Neural cell (in vitro differentiated cells): ENCODE measurements around the gene DNM2. TPM values are rescaled to one million over a fixed set of nuclear protein-coding genes. Genes with fewer than 3 reads are reported as not detected.

Source experiments
- H2AFZ ChIP-seq: fragments of 200-600, 300-800 bp; sonication (generic), shearing (Covaris generic); 2 replicates; pipeline ENCODE4 v1.6.0; 2014; ENCODE audit warnings: low read depth, mild to moderate bottlenecking, antibody characterized with exemption, low read length, moderate library complexity
- H3F3A ChIP-seq: fragments of 200-600 bp; shearing (Covaris generic); 2 replicates; pipeline ENCODE4 v1.6.1; 2016; ENCODE audit warnings: mild to moderate bottlenecking, moderate library complexity, mixed read lengths, antibody characterized with exemption, low read length; ENCODE audit not compliant: insufficient read depth, poor library complexity, severe bottlenecking
- H3K27ac ChIP-seq: fragments of 200-600, 300-800 bp; sonication (generic), shearing (Covaris generic); 2 replicates; pipeline ENCODE4 v1.5.1; 2014; ENCODE audit warnings: mild to moderate bottlenecking, low read length, moderate library complexity
- H3K27me3 ChIP-seq: fragments of 300-800, 200-600 bp; sonication (generic), shearing (Covaris generic); 2 replicates; pipeline ENCODE4 v1.6.0; 2014; ENCODE audit warnings: mild to moderate bottlenecking, low read depth, low read length, moderate library complexity; ENCODE audit not compliant: insufficient read depth
- H3K36me3 ChIP-seq: fragments of 300-800, 200-600 bp; sonication (generic), shearing (Covaris generic); 2 replicates; pipeline ENCODE4 v1.5.1; 2014; ENCODE audit warnings: mild to moderate bottlenecking, antibody characterized with exemption, low read length, moderate library complexity; ENCODE audit not compliant: insufficient read depth
- H3K4me2 ChIP-seq: fragments of 300-800, 200-600 bp; sonication (generic), shearing (Covaris generic); 2 replicates; pipeline ENCODE4 v1.6.0; 2014; ENCODE audit warnings: mild to moderate bottlenecking, low read length
- H3K4me3 ChIP-seq: fragments of 300-800, 200-600 bp; sonication (generic), shearing (Covaris generic); 2 replicates; pipeline ENCODE4 v1.5.1; 2014; ENCODE audit warnings: mild to moderate bottlenecking, low read length, moderate library complexity
- H3K79me2 ChIP-seq: fragments of 200-600 bp; shearing (Covaris generic); replicated peaks from 2 replicates; pipeline ENCODE4 v1.6.0; 2014; ENCODE audit warnings: mild to moderate bottlenecking, low read length, moderate library complexity; ENCODE audit not compliant: insufficient read depth
- H3K9ac ChIP-seq: fragments of 300-800, 200-600 bp; sonication (generic), shearing (Covaris generic); 2 replicates; pipeline ENCODE4 v1.6.1; 2016; ENCODE audit warnings: mild to moderate bottlenecking, low read length, mixed read lengths
- H3K9me2 ChIP-seq: fragments of 200-600 bp; shearing (Covaris generic); 2 replicates; pipeline ENCODE4 v1.6.1; 2016; ENCODE audit warnings: mild to moderate bottlenecking, low read length, mixed read lengths; ENCODE audit not compliant: insufficient read depth
- H3K9me3 ChIP-seq: fragments of 200-600, 300-800 bp; sonication (generic), shearing (Covaris generic); 2 replicates; pipeline ENCODE4 v1.6.1; 2016; ENCODE audit warnings: mild to moderate bottlenecking, mixed run types, low read length, moderate library complexity, mixed read lengths
- H4K20me1 ChIP-seq: fragments of 200-600 bp; shearing (Covaris generic); 2 replicates; pipeline ENCODE4 v1.6.1; 2016; ENCODE audit warnings: mild to moderate bottlenecking, mixed run types; ENCODE audit not compliant: insufficient read depth
- EP300 ChIP-seq: fragments of 450-650 bp; conservative IDR thresholded peaks from 2 replicates; pipeline ENCODE4 v1.6.1; 2014; ENCODE audit warnings: antibody characterized with exemption, mild to moderate bottlenecking, moderate library complexity; ENCODE audit not compliant: poor library complexity, severe bottlenecking
- EZH2 ChIP-seq: fragments of 200-600, 300-800 bp; shearing (Covaris generic), sonication (generic); IDR thresholded peaks from 2 replicates; pipeline ENCODE4 v1.6.1; 2014; ENCODE audit warnings: antibody characterized with exemption, low read length, borderline replicate concordance, mild to moderate bottlenecking; ENCODE audit not compliant: insufficient read depth, poor library complexity, severe bottlenecking
- MXI1 ChIP-seq: fragments of 450-650 bp; conservative IDR thresholded peaks from 2 replicates; pipeline ENCODE4 v1.6.1; 2014; ENCODE audit warnings: antibody characterized with exemption, mild to moderate bottlenecking; ENCODE audit not compliant: poor library complexity, severe bottlenecking
- POLR2AphosphoS5 ChIP-seq: IDR thresholded peaks from 2 replicates; pipeline ENCODE4 v1.6.1; 2012
- RAD21 ChIP-seq: fragments of 450-650 bp; conservative IDR thresholded peaks from 2 replicates; pipeline ENCODE4 v1.6.1; 2014; ENCODE audit warnings: antibody characterized with exemption, mild to moderate bottlenecking, moderate library complexity
- SMC3 ChIP-seq: fragments of 450-650 bp; conservative IDR thresholded peaks from 2 replicates; pipeline ENCODE4 v1.6.1; 2014; ENCODE audit warnings: antibody characterized with exemption, mild to moderate bottlenecking, moderate library complexity; ENCODE audit not compliant: poor library complexity
- TAF1 ChIP-seq: IDR thresholded peaks from 2 replicates; pipeline ENCODE4 v1.6.1; 2012; ENCODE audit warnings: low read depth
- polyA plus RNA-seq: library from polyadenylated mRNA; depleted of rRNA; stranded (reverse); fragments of >200 nt; gene quantifications from 2 replicates; pipeline ENCODE4 v1.2.3, GENCODE V29; 2014
- TF ChIP-seq, protein P1 (sequence below): fragments of 450-650 bp; IDR thresholded peaks from 2 replicates; pipeline ENCODE4 v1.5.1; 2014; ENCODE audit warnings: antibody characterized with exemption, mild to moderate bottlenecking, moderate library complexity; ENCODE audit not compliant: poor library complexity, severe bottlenecking
- TF ChIP-seq, protein P2 (sequence below): IDR thresholded peaks from 2 replicates; pipeline ENCODE4 v1.6.1; 2012; ENCODE audit warnings: borderline replicate concordance

DNM2 gene
- polyA plus RNA-seq, 1 donor from 2014 or later, result 31.4 TPM

DNA sequence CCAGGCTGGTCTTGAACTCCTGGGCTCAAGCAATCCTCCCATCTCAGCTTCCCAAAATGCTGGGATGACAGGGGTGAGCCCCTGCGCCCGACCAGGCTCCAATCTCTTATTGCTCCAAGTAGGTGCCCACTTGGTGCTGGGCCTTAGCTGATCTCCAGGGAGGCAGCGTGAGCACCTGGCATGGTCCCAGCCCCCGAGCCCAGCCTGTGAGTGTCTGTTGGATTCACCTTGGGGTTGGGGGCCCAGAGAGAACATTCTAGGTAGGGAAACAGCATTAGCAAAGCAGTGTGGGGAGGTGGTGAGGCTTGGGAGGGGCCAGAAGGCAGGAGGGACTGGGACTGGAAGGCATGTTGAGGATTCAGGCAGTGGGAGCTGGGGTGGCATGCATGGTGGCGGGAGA is 45.5 kb downstream of the DNM2 start:
- Histone ChIP-seq H3K36me3 (peaks cover 5% of the 10 kb centered on the region), H4K20me1 (no peaks in the 10 kb centered on the region), H2AFZ (no peak overlapping the region), H3K79me2 (no peaks in the 10 kb centered on the region), H3K27me3 (no peaks in the 10 kb centered on the region), H3K27ac (no peak overlapping the region), H3K9me2 (no peaks in the 10 kb centered on the region), H3F3A (no peaks in the 10 kb centered on the region), H3K9ac (no peak overlapping the region), H3K4me2 (no peak overlapping the region), H3K9me3 (no peaks in the 10 kb centered on the region), H3K4me3 (no peak overlapping the region)
- TF ChIP-seq, protein P1, sequence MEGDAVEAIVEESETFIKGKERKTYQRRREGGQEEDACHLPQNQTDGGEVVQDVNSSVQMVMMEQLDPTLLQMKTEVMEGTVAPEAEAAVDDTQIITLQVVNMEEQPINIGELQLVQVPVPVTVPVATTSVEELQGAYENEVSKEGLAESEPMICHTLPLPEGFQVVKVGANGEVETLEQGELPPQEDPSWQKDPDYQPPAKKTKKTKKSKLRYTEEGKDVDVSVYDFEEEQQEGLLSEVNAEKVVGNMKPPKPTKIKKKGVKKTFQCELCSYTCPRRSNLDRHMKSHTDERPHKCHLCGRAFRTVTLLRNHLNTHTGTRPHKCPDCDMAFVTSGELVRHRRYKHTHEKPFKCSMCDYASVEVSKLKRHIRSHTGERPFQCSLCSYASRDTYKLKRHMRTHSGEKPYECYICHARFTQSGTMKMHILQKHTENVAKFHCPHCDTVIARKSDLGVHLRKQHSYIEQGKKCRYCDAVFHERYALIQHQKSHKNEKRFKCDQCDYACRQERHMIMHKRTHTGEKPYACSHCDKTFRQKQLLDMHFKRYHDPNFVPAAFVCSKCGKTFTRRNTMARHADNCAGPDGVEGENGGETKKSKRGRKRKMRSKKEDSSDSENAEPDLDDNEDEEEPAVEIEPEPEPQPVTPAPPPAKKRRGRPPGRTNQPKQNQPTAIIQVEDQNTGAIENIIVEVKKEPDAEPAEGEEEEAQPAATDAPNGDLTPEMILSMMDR, result no peak
- TF ChIP-seq MXI1 (no peak), EP300 (no peak), TAF1 (no peak), RAD21 (no peak), EZH2 (no peak), SMC3 (no peak), POLR2AphosphoS5 (no peak)
- TF ChIP-seq, protein P2, sequence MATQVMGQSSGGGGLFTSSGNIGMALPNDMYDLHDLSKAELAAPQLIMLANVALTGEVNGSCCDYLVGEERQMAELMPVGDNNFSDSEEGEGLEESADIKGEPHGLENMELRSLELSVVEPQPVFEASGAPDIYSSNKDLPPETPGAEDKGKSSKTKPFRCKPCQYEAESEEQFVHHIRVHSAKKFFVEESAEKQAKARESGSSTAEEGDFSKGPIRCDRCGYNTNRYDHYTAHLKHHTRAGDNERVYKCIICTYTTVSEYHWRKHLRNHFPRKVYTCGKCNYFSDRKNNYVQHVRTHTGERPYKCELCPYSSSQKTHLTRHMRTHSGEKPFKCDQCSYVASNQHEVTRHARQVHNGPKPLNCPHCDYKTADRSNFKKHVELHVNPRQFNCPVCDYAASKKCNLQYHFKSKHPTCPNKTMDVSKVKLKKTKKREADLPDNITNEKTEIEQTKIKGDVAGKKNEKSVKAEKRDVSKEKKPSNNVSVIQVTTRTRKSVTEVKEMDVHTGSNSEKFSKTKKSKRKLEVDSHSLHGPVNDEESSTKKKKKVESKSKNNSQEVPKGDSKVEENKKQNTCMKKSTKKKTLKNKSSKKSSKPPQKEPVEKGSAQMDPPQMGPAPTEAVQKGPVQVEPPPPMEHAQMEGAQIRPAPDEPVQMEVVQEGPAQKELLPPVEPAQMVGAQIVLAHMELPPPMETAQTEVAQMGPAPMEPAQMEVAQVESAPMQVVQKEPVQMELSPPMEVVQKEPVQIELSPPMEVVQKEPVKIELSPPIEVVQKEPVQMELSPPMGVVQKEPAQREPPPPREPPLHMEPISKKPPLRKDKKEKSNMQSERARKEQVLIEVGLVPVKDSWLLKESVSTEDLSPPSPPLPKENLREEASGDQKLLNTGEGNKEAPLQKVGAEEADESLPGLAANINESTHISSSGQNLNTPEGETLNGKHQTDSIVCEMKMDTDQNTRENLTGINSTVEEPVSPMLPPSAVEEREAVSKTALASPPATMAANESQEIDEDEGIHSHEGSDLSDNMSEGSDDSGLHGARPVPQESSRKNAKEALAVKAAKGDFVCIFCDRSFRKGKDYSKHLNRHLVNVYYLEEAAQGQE, result no peak

DNA sequence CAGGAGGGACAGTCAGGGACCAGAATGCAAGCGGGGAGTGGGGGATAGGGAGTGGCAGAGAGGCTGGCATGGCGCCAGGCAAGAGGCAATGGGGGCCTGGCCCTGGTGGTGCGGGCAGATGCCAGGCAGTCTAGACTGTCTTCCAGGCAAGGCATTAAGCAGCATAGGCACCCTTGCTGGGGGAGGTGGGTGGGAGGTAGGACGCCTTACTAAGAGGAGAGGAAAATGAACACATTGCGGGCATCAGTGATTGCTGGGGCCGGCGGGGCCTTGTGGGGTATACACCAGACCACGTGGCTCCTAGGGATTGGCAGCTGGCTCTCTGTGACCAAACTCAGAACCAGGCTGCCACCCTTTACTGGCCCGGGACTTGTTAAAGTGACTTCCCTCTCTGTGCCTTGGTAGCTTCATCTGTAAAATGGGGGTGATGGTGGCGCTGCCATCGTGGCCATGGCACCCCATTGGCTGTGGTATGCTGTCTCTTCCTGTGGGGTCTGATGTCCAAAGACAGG is 46.0 kb downstream of the DNM2 start:
- Histone ChIP-seq H3K36me3 (peaks cover 5% of the 10 kb centered on the region), H3K4me3 (no peak overlapping the region), H2AFZ (no peak overlapping the region), H3K79me2 (no peaks in the 10 kb centered on the region), H3K9ac (no peak overlapping the region), H3K27me3 (no peaks in the 10 kb centered on the region), H3K9me3 (no peaks in the 10 kb centered on the region), H3F3A (no peaks in the 10 kb centered on the region), H3K9me2 (no peaks in the 10 kb centered on the region), H3K27ac (no peak overlapping the region), H4K20me1 (no peaks in the 10 kb centered on the region), H3K4me2 (no peak overlapping the region)
- TF ChIP-seq EZH2, result no peak
- no peak for TF ChIP-seq EP300
- no peak for TF ChIP-seq TAF1
- TF ChIP-seq, protein P2, result no peak
- TF ChIP-seq MXI1, result no peak
- TF ChIP-seq RAD21, result no peak
- no peak for TF ChIP-seq SMC3
- TF ChIP-seq, protein P1, result no peak
- no peak for TF ChIP-seq POLR2AphosphoS5
